ENCODE measurements around the gene SPATA46.

The SPATA46 gene

DNA sequence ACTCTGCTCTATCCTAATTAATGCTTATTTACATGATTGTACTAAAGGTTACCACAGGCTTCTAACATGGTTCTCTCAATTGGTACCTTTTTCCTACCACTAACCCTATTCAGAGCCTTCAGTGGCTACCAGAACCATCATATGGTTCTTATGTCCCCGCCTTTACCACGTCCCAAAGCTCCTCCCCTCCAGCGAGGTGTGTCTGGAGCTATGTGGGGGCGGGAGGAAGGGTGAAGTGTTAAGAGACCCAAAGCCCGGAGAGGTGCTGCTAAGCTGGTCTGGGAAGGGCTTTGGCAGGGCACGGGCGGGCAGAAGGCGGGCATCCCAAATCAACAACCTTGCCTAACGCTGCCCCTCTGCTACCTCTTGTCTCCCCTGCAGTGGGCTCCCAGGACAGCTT lies 10.0 kb downstream of the SPATA46 start:
- DNase-seq (ENCODE audit: extremely low spot score): no peak
- CTCF ChIA-PET: interaction anchor here (1.0 to 2.3 kb wide), 2 partner anchors 9 to 25 kb away, joined by 4 to 8 read pairs; no protein-coding TSS in a partner anchor
- POLR2A ChIA-PET: no interaction called here
- TF ChIP-seq FOXM1 (IDR thresholded peaks at IDR 0.05; ENCODE audit: borderline replicate concordance) (no peak), BHLHE40 (IDR thresholded peaks at IDR 0.05; ENCODE audit: borderline replicate concordance) (no peak), ELF4 (IDR thresholded peaks at IDR 0.05) (no peak), TARDBP (IDR thresholded peaks at IDR 0.05) (no peak), SP1 (IDR thresholded peaks at IDR 0.05) (no peak), FOXK2 (IDR thresholded peaks at IDR 0.05) (no peak), ZNF384 (IDR thresholded peaks at IDR 0.05) (no peak), HDGF (IDR thresholded peaks at IDR 0.05; ENCODE audit: borderline replicate concordance) (no peak), ARNT (IDR thresholded peaks at IDR 0.05) (no peak), CTBP1 (IDR thresholded peaks at IDR 0.05; ENCODE audit: borderline replicate concordance) (no peak), NFRKB (IDR thresholded peaks at IDR 0.05) (no peak)
- TF ChIP-seq, protein P1, sequence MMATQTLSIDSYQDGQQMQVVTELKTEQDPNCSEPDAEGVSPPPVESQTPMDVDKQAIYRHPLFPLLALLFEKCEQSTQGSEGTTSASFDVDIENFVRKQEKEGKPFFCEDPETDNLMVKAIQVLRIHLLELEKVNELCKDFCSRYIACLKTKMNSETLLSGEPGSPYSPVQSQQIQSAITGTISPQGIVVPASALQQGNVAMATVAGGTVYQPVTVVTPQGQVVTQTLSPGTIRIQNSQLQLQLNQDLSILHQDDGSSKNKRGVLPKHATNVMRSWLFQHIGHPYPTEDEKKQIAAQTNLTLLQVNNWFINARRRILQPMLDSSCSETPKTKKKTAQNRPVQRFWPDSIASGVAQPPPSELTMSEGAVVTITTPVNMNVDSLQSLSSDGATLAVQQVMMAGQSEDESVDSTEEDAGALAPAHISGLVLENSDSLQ (IDR thresholded peaks at IDR 0.05): no peak

GRCh38 chr1:162366149-162366548 lies 10.5 kb downstream of the SPATA46 start:
- POLR2A ChIA-PET: no interaction called here
- TF ChIP-seq NFRKB (IDR thresholded peaks at IDR 0.05) (no peak), LEF1 (IDR thresholded peaks at IDR 0.05; ENCODE audit: borderline replicate concordance) (no peak), ZNF384 (IDR thresholded peaks at IDR 0.05) (no peak), ARNT (IDR thresholded peaks at IDR 0.05) (no peak), FOXA1 (IDR thresholded peaks at IDR 0.05) (no peak), HDGF (IDR thresholded peaks at IDR 0.05; ENCODE audit: borderline replicate concordance) (no peak), FOXK2 (IDR thresholded peaks at IDR 0.05) (no peak), SUZ12 (IDR thresholded peaks at IDR 0.05) (no peak), ELF4 (IDR thresholded peaks at IDR 0.05) (no peak), TARDBP (IDR thresholded peaks at IDR 0.05) (no peak), BHLHE40 (IDR thresholded peaks at IDR 0.05; ENCODE audit: borderline replicate concordance) (no peak), L3MBTL2 (conservative IDR thresholded peaks at IDR 0.05) (no peak), FOXM1 (IDR thresholded peaks at IDR 0.05; ENCODE audit: borderline replicate concordance) (no peak), SP1 (IDR thresholded peaks at IDR 0.05) (no peak)
- DNase-seq (ENCODE audit: extremely low spot score): no peak
- CTCF ChIA-PET: interaction anchor here (1.0 to 2.3 kb wide), 2 partner anchors 9 to 26 kb away, joined by 4 to 8 read pairs; no protein-coding TSS in a partner anchor

DNA sequence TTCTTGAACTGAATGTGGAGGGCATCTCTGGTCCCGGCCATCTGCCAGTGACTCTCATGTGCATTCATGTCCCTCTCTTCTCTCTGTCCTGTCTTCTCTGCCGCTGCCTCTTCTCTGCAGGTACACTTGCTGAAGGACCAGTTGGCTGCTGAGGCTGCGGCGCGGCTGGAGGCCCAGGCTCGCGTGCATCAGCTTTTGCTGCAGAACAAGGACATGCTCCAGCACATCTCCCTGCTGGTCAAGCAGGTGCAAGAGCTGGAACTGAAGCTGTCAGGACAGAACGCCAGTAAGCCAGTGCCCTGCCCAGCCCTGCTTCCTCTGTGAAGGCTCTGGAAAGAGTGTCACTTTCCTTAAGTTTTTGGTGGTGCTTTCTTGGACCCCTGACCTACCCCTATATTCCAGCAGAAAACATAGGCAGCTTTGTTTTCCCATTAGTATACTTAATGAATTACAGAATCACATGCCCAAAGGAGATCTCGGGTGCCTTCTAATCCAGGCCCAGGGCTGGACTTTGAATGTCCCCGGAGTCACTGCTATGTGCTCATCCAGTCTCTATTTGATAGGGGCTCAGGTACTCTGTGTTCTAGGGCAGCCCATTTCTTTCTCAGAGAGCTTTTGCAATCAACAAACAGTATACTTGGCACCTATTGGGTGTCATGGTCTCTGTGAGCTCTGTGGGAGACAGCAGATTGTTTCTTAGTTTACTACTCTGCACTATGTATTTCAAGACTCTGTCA lies 11.2 kb downstream of the SPATA46 start:
- TF ChIP-seq FOXK2 (IDR thresholded peaks at IDR 0.05) (no peak), SUZ12 (IDR thresholded peaks at IDR 0.05) (no peak), FOXA1 (IDR thresholded peaks at IDR 0.05) (no peak), TARDBP (IDR thresholded peaks at IDR 0.05) (no peak), FOXM1 (IDR thresholded peaks at IDR 0.05; ENCODE audit: borderline replicate concordance) (no peak), CTBP1 (IDR thresholded peaks at IDR 0.05; ENCODE audit: borderline replicate concordance) (no peak), ARNT (IDR thresholded peaks at IDR 0.05) (no peak), ELF4 (IDR thresholded peaks at IDR 0.05) (no peak), NFRKB (IDR thresholded peaks at IDR 0.05) (no peak), SP1 (IDR thresholded peaks at IDR 0.05) (no peak), ZNF384 (IDR thresholded peaks at IDR 0.05) (no peak), LEF1 (IDR thresholded peaks at IDR 0.05; ENCODE audit: borderline replicate concordance) (no peak), L3MBTL2 (conservative IDR thresholded peaks at IDR 0.05) (no peak), BHLHE40 (IDR thresholded peaks at IDR 0.05; ENCODE audit: borderline replicate concordance) (no peak), HDGF (IDR thresholded peaks at IDR 0.05; ENCODE audit: borderline replicate concordance) (no peak)
- TF ChIP-seq, protein P1 (IDR thresholded peaks at IDR 0.05): no peak
- no peak for DNase-seq (ENCODE audit: extremely low spot score)
- POLR2A ChIA-PET: no interaction called here
- CTCF ChIA-PET: interaction anchor here (1.0 to 2.3 kb wide), 2 partner anchors 8 to 27 kb away, joined by 4 to 8 read pairs; no protein-coding TSS in a partner anchor

DNA sequence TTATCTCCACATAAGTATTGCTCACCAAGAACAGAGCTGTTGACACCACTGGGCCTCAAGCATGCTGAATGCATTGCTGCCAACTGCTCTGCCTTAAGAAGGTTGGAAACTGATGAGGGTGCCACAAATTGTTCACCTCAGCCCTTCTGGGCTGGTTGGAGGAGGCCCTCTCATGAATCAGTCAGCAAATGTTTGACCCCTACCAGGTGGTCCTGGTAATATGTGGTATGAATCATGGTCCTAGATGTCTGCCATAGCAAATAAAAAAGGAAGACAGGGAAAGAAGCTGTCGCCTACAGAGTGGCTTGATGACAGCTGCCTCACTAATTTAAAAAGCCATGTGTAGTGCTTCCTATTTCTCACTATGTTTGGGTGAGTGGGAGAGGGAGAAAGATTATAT lies 12.2 kb downstream of the SPATA46 start:
- CTCF ChIA-PET: no interaction called here
- DNase-seq (ENCODE audit: extremely low spot score): no peak
- TF ChIP-seq, protein P1 (IDR thresholded peaks at IDR 0.05): no peak
- TF ChIP-seq CTBP1 (IDR thresholded peaks at IDR 0.05; ENCODE audit: borderline replicate concordance): no peak
- POLR2A ChIA-PET: no interaction called here

- CTCF ChIA-PET: interaction anchor here (0.6 kb wide), 1 partner anchor 484 kb away, joined by 3 read pairs; no protein-coding TSS in a partner anchor
- TF ChIP-seq NFRKB (IDR thresholded peaks at IDR 0.05) (no peak), FOXA1 (IDR thresholded peaks at IDR 0.05) (no peak), FOXK2 (IDR thresholded peaks at IDR 0.05) (no peak), L3MBTL2 (conservative IDR thresholded peaks at IDR 0.05) (no peak), HDGF (IDR thresholded peaks at IDR 0.05; ENCODE audit: borderline replicate concordance) (no peak), FOXM1 (IDR thresholded peaks at IDR 0.05; ENCODE audit: borderline replicate concordance) (no peak), SUZ12 (IDR thresholded peaks at IDR 0.05) (no peak), ARNT (IDR thresholded peaks at IDR 0.05) (no peak), BHLHE40 (IDR thresholded peaks at IDR 0.05; ENCODE audit: borderline replicate concordance) (no peak), ZNF384 (IDR thresholded peaks at IDR 0.05) (no peak), CTBP1 (IDR thresholded peaks at IDR 0.05; ENCODE audit: borderline replicate concordance) (no peak), LEF1 (IDR thresholded peaks at IDR 0.05; ENCODE audit: borderline replicate concordance) (no peak), ELF4 (IDR thresholded peaks at IDR 0.05) (no peak), SP1 (IDR thresholded peaks at IDR 0.05) (no peak), TARDBP (IDR thresholded peaks at IDR 0.05) (no peak)
- TF ChIP-seq, protein P1 (IDR thresholded peaks at IDR 0.05): no peak
- DNase-seq (ENCODE audit: extremely low spot score): no peak
- POLR2A ChIA-PET: no interaction called here
These were observed 12.8 kb downstream of the SPATA46 start for GRCh38 chr1:162363823-162364222.
